ENCODE data around the gene PEAK1.

DNA sequence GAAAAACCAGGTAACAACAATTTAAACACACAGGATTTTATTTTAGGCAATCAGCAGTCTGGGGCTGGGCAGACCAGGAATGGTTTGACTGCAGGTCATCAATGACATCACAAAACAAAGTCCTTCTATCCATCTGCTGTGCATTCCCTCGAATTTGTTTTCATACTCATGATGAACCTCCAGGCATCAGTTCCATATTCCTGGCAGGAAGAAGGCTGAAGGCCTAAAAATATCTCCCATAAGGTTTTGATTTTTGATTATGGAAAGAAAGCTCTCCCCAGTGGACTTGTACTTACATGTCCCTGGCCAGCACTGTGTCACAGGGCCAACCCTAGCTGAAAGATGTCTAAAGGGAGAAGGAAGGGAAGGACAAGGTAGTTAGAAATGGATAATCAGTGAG is 107.4 kb downstream of the PEAK1 start:
- TF ChIP-seq POLR2A (IDR thresholded peaks at IDR 0.05; ENCODE audit: low read length) (no peak), GATA1 (IDR thresholded peaks at IDR 0.05; ENCODE audit: low read depth, low read length) (no peak)

Measured in erythroblast (primary cell).